Middle frontal gyrus (tissue), 1 donor: Measurements from ENCODE around the gene GLRX3.
"Not testable (repeated sequence)": the region's sequence is repeated elsewhere in the genome, so short reads cannot be mapped to it uniquely, and the experiment has no call there.

Source experiments
- DNase-seq: peaks from one replicate; pipeline ENCODE4 v3.0.0-alpha.2; 2015; ENCODE audit warnings: low spot score; ENCODE audit errors: extremely low spot score

The GLRX3 gene

DNA sequence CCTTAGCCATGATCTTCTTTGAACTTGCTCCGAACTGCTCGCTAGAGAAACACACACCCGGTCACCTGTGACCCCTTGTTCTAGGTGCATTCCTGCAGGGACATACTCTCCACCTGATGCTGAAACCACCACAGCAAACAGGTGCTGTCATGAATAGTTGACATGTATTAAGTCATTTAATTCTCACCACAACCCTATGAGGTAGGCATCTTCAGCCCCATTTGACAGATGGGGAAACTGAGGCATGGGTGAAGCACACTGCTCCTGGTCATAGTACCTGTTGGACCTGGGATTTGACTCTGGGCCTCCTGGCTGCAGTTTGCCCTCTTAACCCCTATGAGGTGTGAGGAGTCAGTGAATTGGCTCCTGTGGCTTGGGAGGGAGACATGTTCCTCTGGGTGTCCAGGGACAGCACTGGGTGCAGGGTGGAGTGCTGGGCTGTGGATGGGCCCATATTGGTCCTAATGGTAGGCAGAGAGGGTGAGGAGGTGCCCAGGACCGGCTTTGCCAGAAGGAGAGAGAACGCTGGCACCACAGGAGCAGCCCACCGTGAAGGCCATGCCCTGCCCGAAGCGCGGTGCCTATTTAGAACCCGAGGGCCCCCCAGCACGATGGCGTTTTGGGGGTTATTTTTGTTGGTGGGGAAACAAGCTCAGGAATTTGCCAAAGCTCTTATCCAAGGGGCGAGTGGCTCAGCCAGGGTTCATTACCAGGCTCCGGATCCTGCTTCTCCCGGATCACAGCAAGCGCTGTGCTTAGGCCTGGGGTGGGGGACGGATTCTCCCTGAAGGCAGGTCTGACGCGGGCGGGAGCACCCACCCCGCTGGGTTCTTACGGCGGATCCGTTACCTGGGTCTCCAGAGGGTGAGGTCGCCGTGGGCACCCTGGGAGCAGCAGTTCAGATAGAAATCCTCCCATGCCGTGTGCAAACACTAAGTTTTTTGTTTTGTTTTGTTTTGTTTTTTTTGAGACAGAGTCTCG lies 52.3 kb downstream of the GLRX3 start:
- DNase-seq = no peak

DNA sequence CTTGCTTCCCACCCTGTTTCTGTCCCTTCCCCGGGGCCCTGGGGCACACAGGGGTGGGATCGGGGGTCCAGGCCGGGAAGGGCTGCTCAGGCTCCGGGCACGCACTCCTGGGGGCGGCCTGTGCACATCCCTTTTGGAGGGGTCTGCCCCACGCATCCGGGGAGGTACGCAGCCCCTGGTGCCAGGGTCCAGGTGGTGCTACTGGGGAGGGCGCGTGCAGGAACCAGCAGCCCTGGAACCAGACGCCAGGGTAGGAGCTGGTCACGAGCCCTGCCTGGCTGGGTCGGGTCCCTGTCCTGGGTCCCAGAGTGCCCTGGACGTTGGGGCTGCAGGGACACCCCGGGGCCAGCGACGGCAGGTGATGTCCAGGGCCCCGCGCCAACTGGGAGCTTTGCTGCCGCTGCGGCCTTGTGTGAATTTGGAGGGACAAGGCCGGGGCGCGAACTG lies 53.4 kb downstream of the GLRX3 start:
- no peak for DNase-seq

DNA sequence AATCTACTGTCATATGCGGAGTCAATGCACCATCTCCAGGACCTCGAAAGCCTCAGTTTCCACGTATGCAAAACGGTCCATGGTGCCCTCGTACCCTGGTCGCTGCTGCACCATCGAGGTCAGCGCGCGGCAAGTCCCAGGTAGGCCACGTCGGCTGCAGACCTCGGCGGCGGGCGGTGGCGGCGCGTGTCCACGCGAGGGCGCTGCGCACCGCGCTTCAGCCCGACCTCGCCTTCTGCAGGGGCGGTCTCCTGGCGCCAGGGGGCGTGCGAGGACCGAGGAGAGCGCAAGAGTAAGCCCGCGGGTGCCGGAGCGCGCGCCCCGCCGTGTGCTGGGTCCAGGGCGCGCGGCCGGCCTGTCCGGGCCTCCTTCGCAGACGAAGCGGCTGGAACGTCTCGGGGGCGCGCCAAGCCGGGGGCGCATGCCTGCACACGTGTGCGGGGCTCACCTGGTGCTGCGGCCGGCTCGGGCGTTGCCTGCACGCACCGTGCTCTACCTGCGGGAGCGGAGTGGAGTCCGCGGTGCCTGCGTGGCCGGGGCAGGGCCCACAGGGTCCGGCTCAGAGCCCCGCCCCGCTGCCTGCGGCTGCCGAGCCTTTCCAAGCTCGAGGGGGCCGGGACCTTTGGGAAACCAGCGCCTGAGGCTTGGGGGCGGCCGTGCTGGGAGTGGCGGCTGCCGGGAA lies 54.0 kb downstream of the GLRX3 start:
- DNase-seq = peak; percentile 80

DNA sequence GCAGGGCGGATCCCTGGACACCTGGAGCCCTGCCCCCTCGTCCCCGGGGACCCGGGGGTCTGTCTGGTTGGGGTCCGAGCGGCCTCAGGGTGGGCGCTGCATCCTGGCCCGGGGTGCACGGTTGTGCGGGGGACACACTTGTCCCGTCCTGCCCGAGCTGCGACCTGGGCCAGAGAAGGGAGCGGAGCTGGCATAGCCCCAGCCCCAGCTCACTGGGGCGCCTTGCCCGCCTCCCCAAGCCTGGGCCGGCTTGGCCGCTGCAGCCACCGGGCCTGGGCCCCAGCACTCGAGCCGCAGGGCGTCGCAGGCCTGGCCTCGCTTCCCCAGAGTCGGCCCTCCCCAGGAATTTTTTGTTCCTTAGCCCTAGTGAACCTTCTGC lies 54.5 kb downstream of the GLRX3 start:
- DNase-seq = no peak

DNA sequence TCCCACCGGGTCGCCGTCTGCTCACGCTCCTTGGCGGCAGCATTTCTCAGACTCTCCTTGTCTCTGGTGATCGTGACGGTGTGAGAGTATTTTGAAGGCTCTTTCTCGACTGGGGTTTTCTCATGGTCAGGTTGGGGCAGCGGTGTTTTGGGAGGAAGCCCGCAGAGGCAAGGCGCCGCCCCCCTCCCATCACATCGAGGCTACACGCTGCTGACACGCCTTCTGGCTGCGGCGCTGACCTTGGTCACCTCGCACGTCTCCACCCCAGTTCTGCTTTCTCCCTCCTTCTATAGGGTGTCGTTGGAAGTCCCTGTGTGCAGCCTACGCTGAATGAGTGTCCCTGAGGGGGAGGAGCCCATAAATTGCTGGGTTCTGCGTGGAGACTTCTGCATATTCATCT lies 55.2 kb downstream of the GLRX3 start:
- no peak for DNase-seq

DNA sequence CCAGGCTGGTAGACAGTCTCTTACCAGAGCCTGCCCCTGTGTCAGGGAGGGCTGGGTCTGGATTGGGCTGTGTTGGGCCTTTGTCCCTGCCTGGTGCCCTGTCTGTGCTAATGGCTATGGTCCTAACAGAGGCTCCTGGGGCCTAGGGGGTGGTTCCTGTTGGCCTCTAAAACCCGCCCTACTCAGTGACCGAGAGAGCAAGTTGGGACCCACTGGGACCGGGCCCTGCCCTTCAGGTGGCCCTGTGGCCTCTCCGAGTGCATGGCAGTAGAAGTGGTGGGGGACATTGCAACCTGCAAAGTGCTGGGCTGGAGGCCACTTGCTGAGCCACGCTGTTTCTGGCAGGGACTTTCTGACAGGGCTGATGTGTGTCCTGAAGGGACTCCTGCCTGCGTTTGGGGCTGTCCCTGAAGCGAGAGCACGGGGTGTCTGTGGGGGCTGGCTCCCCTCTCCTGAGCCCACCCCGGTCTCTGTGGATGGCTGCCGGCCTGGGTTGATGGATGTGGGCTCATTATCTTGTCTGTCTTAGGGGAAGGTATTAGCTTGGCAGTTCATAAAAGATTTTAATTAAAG lies 56.2 kb downstream of the GLRX3 start:
- DNase-seq = no peak

DNA sequence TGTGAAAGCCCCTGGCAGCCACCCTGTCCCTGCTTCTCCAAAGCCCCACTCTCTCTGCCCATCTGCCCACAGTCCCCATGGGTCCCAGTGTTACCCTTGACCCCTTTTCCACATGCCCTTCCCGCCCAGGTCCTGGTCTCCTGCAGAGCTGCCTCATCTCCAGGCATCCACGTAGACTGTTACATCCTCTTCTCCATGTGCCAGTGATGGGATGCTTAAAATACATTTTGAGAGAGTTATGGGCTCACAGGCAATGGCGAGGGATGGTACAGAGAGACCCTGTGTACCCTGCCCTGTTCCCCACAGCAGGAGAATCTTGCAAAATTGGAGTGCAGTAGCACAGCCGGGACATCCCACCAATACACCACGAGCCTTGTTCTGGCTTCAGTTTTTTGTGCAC lies 56.8 kb downstream of the GLRX3 start:
- no peak for DNase-seq

DNA sequence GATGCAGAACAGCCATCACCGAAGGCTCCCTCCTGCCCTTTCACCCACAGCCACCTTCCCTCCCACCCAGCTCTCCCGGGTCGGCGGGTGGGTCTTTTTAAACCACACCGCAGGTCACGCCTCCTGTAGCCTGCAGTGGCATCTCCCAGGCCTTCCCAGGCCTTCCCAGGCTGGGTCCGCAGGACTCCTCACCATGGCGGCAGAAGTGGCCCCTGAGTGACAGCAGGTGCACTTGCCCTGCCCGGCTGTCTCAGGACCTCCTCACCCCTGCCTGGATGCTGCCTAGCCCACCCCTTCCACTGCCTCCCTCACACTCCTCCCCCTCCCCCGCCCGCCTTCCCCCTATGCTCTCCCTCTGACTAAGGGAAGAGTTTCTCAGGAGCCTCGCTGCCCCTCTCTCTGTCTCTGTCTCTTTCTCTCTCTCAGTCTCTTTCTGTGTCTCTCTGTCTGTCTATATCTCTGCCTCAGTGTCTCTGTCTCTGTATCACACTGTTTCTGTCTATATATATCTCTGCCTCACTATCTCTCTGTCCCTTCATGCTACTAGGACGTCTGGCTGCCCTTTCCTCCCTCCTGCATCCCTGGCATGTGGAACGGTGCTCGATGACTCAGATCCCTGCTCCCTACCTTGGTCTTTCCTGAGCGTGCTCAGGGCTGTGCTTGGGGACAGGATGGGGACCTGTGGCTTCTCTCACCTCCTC lies 57.5 kb downstream of the GLRX3 start:
- DNase-seq = no peak

DNA sequence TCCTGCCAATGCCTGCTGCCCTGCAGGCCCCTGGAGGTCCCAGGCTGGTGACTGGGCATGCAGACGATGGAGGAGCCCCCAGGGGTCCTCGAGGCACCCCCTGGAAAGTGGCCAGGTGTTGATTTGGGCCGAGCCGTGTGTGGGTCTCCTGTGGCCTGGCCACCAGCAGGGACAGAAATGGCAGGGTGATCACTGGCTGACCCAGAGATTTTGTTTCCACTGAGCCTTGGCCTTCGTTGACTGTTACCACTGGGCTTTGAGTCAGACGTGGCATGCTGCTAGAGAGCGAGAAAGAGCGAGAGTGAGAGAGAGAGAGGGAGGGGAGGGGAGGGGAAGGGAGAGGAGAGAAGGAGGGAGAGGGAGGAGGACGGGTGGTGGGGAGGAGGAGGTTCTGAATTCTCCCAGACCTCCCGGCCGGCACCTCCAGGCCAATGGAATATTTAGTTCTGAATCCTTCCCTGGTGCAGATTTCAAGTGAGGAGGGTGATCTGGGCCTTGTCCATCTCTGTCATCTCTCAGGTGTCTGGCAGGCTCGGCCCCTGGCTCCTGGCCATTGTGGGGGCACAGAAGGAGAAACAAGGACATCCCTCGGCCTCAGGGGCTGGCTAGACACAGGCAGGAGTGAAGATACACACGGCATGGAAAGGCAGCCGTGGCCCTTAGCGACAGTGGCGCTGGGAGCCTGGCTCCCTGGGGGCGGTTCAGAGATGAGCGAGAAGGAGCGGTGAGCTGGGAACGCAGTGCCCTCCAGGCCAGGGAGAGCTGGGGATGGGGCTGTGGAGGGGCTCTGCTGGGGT lies 58.2 kb downstream of the GLRX3 start:
- no peak for DNase-seq

DNA sequence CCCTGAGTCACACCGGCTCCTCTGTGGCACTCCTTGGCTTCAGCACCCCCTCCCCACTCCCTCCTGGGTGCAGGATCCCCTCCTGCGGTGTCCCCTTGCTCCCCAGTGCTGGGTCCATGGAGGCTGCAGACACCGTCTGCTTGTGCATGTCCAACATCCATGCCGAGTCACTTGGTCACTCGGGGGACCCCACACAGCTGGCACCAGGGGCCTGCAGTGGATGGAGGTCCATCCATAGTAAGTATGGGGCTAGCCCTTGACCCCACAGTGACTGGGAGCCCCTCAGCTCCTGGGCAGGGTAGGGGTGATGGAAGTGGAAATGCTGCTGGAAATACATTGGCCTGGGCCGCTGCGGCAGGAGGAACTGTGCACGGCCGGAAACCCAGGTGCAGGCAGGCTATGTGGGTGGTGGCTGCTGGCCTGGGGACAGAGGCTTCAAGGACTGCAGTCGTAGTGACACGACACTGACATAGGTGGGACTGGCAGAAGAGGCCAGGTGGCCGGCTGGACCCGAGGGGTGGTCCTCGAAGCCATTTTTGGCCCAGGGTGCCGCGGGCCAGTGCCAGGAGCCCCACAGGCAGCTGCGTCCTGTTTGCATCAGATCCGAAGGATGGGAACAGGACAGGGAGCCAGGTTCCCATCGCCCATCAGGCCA lies 58.9 kb downstream of the GLRX3 start:
- no peak for DNase-seq

DNA sequence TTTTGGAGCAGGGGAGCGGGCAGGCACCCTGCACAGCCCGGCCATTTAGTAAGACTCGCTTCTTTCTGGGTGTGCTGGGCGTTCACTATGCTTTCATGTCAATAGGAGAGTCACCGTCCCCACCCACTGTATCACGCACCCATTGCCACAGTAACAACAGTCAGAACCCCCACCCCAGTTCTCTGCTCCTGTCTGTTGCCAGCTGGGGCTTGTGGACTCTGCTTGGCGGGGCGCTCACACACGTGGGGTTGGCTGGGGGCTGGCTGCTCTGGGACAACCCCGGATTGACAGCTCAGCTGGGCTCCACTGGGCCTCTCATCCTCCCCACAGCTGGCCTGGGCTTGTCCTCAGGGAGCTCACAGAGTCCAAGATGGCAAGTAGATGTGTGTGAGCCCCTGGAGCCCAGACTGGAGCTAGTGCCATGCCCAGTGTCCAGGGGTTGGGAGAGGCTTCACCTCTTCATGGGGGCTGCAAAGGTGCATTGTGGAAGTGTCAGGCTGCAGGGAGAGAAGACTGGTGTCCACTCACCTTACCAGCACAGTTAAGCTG lies 59.6 kb downstream of the GLRX3 start:
- DNase-seq = no peak

DNA sequence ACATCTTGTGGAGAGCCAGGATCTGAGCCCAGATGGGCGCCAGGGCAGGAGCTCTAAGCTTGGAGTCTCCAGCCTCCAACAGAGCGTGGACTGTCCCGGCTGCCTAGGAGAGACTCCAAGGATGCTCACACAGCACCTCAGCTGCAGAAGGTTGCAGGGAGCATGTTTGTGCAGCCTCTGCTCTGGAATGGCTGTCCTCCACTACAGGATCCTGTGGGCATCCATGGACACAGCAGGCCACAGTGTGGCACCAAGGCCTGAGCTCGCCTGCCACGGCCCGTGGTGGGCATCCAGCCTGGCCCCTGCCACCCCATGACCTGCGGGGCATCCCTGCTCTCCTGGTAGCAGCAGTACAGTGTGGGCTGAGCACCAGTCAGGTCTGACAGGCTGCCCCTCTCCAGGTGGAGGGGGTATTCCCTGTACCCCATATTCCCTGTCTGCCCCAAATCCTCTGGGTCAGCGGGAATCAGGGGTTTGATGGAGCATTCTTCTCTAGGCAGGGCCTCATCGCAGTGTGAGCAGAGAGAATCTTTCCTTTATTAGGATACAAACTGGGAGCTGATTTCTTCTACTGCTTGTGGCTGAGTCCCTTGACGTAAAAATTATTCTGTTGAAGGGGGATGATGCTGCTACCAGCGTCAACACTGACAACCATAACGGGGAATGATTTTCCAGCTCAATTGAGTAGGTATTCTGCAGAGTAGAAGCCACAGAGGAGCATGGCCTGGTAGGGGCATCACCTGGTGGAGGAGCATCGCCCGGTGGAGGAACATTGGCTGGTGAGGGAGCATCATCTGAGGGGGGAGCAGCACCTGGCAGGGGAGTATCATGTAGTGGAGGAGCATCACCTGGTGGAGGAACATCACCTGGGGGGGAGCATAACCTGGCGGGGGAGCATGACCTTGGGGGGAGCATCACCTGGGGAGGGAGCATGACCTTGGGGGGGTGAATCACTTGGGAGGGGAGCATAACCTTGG lies 60.6 kb downstream of the GLRX3 start:
- no peak for DNase-seq

DNA sequence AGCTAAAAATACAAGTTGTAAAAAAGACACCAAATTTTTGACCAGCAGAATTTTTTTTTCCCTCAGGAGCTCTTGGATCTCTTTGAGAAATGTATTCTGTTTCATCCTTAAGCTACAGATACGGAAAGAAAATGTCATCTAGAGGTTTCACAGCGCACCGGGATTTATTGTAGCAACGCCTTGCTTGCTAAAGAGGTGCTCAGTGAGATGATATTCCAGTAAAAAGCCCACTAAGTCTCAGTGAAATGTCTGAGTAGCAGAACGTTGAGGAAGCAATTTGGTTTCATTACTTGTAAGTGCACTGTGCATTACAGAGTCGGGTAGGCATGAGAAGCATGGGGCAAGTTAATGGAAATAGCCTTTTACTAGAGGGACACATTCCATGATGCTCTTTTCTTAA lies 62.5 kb downstream of the GLRX3 start:
- DNase-seq = no peak

DNA sequence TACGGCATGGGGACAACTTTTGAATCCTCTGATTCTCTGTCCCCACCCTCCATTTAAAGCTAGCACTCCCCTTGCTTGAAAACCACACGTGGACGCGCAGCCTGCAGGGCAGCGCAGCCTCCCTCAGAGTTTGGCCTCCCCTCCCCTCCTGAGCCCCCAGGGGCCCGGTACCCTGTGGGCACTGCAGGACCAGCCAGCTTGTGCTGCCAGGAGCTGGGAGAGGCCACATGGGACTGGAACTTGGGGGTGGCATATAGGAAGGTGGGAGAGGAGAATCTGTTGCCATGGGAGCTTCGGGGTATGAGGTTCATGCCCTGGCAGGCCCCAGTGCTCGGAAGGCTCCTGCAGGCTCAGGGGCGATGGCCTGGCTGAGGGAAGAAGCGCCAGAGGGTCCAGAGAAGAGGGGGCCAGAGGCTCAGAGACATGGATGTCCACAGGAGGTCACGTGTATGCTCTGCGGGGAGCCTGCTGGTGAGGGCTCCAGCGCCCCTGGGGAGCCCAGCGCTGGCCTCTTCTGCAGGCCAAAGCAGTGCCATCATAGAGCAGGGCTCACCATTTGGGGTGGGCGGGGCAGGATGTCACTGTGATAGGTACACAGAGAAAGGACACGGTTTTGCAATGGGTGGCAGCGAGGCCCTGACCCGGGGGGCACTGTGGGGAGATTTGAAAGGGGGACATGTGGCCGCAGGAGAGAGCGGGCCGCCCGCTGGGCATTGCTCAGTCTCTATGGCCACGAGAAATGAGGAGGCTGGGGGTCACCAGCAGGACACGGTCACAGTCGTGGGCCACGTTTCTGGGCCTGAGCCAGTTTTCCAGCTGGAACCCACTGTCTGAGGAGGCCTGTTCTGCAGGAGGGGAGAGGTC lies 64.2 kb downstream of the GLRX3 start:
- DNase-seq = no peak

DNA sequence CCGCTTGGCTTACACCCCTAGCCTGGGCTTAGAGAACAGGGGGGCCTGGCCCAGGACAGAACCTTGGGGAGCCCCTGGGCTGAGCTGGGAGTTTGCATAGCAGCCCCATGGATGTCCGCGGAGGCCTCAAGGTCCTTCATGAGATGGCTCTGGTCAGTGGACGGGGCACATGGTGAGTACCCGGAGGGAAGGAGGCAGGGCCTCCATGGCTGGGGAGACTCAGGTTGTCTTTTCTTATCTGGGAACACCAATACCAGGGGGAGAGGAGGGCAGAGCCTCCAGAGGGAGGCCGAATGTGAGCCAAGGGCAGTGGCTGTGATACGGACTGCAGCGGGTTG lies 64.8 kb downstream of the GLRX3 start:
- DNase-seq = no peak

DNA sequence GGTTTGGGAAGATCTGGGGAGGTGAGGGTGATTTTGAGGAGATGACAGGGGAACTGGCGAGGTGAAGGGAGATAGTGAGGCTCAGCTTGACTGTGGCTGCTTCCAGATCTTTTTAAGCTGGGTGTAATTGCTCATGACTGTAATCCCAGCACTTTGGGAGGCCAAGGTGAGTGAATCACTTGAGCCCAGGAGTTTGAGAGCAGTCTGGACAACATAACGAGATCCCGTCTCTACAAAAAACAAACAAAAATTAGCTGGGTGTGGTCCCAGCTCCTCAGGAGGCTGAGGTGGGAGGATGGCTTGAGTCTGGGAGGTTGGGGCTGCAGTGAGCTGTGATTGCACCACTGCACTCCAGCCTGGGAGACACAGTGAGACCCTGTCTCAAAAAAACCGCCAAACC lies 66.0 kb downstream of the GLRX3 start:
- DNase-seq = not testable (repeated sequence)

DNA sequence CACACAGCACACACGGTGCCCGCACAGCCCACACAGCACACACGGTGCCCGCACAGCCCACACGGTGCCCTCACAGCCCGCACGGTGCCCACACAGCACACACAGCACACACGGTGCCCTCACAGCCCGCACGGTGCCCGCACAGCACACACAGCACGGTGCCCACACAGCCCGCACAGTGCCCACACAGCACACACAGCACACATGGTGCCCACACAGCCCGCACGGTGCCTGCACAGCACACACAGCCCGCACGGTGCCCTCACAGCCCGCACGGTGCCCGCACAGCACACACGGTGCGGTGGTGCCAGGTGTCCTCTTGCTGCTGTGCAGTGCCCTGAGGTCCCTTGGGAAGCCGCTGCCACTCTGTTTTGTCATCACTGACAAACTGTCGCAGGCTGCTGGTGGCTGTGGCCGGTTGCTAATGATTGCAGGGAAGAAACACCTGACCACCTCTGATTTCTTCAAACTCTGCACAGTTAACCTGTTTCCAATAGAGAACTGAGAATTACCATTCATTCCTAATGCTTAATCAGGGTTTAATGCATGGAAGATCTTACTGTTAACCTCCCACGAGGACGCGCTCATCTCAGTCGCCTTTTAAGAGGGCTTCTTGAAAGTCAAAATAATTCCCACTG lies 66.9 kb downstream of the GLRX3 start:
- no peak for DNase-seq

DNA sequence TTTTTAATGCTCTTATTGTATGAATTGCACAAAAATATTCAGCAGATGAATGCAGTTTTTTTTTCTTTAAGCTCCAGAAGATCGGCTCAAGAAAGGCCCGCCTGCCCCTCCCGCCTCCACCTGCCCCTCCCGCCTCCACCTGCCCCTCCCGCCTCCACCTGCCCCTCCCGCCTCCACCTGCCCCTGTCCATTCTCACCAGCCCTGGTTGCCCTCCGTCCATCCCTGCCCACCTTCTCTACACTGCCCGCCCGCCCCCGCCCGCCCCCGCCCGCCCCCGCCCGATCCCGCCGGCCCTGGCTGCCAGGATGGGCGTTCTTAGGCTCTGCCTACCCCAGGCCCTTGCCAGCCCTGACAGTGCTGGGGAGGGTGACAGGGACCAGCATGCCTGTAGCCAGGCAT lies 67.4 kb downstream of the GLRX3 start:
- no peak for DNase-seq
